HG02885 (cell line): ENCODE measurements around the gene STRIP2.
"Not testable (repeated sequence)": the region's sequence is repeated elsewhere in the genome, so short reads cannot be mapped to it uniquely, and the experiment has no call there.

Experiments
- ATAC-seq: cut with Tn5 transposase; IDR thresholded peaks from one replicate; pipeline ENCODE4 v1.9.1; 2021; ENCODE audit warnings: mild to moderate bottlenecking; ENCODE audit not compliant: unreplicated experiment, poor library complexity

STRIP2 gene, protein sequence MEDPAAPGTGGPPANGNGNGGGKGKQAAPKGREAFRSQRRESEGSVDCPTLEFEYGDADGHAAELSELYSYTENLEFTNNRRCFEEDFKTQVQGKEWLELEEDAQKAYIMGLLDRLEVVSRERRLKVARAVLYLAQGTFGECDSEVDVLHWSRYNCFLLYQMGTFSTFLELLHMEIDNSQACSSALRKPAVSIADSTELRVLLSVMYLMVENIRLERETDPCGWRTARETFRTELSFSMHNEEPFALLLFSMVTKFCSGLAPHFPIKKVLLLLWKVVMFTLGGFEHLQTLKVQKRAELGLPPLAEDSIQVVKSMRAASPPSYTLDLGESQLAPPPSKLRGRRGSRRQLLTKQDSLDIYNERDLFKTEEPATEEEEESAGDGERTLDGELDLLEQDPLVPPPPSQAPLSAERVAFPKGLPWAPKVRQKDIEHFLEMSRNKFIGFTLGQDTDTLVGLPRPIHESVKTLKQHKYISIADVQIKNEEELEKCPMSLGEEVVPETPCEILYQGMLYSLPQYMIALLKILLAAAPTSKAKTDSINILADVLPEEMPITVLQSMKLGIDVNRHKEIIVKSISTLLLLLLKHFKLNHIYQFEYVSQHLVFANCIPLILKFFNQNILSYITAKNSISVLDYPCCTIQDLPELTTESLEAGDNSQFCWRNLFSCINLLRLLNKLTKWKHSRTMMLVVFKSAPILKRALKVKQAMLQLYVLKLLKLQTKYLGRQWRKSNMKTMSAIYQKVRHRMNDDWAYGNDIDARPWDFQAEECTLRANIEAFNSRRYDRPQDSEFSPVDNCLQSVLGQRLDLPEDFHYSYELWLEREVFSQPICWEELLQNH

DNA sequence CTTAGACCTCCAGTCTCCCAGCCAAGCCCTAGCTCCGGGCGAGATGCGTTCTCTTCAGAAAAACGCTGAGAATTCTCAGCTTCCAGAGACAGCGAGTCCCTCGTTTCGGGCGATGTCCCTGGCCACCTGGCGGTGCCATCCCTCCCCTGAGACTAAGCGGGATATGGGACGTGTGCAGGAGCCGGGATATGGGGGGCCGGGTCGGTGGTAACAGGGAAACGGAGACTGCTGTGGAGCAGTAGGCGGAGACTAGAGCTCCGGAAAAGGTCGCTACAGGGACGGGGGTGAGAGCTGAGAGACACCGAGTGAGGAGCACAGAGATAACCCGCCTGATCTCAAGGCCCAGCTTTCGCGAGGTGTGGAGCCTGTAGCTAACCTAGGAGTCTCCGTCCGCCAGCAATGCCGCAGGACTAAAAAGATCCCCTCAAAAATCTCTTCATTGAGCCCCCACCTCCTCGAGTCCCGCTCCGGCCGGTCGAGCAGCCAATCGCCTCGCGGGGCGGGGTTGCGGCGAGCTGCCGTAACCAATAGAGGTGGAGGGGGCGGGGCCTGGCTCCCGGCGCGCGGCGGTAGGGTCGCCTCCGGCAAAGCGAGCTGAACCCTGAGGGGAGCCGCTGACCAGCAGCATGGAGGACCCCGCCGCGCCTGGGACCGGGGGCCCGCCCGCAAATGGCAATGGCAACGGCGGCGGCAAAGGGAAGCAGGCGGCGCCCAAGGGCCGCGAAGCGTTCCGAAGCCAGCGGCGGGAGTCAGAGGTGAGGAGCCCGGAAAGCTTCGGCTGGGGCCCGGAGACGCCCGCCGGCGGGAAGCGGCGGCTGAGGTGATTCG is at the start of gene STRIP2:
Gene STRIP2 (plus strand): TSS at position 586 of the 828 bp plus-strand sequence. CDS start 41 bp downstream, at position 627.
- peak; percentile 98 for ATAC-seq

GRCh38 chr7:129385116-129385515 is 49.1 kb upstream of the STRIP2 start:
- no peak for ATAC-seq

- no peak for ATAC-seq
These were observed 48.6 kb upstream of the STRIP2 start for GRCh38 chr7:129385598-129385997.

DNA sequence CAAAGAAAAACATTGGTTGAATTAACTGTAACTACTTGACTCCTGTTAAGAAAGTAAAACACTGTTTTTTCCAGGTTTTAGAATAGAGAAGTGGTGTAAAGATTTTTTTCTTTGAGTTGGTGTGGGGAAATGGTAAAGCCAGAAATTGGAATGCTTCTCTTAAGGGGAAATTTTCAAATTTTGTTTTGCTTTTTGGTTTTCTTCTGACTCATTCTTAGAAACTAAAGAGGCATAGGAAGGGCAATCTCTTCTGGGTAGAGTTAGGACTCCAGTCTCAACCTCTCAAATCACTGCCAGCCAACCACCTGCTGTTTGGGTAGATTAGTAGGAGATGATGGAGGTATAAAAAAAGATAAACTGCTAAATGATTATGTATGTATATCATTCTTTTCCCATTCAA is 47.7 kb upstream of the STRIP2 start:
- no peak for ATAC-seq

DNA sequence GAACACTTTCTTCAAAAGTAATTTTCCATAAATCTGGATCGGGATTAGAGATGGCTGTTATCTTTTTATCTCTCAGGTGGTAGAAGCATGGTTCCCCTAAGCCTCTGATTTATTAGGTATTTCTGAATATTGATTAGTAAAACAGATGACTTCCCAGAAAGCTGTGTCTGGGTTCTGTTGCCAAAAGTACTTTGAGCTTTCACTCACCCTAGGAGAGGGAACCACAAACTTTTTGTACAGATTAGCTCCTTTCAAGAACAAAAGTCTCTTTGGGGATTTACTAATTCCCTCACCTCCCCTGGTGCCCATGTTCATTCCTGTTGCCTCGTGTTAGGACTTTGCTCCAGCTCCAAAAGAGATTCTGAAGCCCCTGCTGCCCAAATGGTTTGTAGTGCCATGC is 46.7 kb upstream of the STRIP2 start:
- no peak for ATAC-seq

DNA sequence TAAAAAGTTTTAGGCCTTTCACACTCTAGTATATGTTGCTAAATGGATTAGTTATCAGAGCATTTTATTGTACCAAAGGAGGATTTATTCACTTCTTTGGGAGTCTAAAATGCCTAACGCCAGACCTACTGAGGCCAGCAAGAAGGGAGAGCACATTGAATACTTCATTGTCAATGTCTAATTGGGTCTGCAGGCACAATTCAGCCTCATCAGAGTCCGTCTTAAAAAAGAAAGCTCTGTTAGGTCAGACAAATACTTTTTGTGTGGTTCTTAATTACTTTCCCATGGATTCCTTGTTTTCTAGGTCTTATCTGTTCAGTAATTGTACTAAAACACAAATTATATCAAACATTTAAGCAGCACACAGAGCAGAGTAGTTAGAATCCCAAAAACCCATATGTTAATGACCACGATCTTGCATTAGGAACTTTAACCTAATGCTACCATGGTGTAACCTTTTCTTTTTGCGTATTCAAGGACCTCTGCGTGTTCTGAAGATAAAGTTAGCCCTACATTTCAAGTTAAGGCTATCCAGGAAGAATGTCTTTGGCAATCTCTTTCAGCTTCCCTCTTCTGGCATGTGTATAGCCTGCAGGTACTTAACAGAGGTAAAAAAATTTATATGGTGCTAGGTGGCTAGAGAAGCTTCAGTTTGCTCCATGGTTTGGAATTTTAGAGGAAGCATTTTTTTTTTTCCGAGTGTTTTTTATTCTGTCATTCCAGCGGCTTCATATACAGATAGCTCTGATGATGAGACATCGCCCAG is 45.7 kb upstream of the STRIP2 start:
- no peak for ATAC-seq

DNA sequence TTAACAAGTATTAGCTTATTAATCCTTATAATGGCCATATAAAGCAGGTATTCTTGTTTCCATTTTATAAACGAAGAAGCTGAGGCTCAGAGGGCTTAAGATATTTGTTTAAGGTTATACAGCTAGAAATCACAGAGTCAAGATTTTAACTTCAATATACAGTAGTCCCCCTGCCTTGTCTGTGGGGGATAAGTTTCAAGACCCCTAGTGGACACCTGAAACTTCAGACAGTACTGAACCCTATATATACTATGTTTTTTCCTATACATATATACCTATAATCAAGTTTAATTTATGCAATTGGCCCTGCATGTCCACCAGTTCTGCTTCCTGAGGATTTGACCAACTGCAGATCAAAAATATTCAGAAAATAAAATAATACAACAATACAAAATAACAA is 44.4 kb upstream of the STRIP2 start:
- ATAC-seq, result no peak

DNA sequence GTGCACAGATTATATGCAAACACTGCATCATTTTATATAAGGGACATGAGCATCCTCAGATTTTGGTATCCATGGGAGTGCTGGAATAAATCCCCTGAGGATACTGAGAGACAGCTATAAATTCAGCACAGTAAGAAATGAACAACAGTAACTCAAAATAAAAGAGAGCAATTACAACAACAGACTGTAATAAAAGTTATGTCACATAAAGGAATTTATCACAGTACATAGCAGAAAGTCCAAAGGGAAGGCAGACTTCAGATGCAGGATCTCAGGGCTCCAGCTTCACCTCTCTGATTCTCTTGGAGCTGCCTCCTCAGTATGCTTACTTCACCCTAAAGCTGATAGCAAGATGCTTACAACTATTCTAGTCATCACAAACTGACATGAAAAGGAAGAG is 43.9 kb upstream of the STRIP2 start:
- no peak for ATAC-seq

GRCh38 chr7:129391546-129392171 is 42.6 kb upstream of the STRIP2 start:
- no peak for ATAC-seq

- no peak for ATAC-seq
These were observed 41.0 kb upstream of the STRIP2 start for GRCh38 chr7:129393255-129393654.

- ATAC-seq, result no peak
These were observed 40.1 kb upstream of the STRIP2 start for GRCh38 chr7:129394101-129394500.

GRCh38 chr7:129394982-129395914 is 39.0 kb upstream of the STRIP2 start:
- no peak for ATAC-seq

GRCh38 chr7:129401228-129401966 is 32.8 kb upstream of the STRIP2 start:
- no peak for ATAC-seq

DNA sequence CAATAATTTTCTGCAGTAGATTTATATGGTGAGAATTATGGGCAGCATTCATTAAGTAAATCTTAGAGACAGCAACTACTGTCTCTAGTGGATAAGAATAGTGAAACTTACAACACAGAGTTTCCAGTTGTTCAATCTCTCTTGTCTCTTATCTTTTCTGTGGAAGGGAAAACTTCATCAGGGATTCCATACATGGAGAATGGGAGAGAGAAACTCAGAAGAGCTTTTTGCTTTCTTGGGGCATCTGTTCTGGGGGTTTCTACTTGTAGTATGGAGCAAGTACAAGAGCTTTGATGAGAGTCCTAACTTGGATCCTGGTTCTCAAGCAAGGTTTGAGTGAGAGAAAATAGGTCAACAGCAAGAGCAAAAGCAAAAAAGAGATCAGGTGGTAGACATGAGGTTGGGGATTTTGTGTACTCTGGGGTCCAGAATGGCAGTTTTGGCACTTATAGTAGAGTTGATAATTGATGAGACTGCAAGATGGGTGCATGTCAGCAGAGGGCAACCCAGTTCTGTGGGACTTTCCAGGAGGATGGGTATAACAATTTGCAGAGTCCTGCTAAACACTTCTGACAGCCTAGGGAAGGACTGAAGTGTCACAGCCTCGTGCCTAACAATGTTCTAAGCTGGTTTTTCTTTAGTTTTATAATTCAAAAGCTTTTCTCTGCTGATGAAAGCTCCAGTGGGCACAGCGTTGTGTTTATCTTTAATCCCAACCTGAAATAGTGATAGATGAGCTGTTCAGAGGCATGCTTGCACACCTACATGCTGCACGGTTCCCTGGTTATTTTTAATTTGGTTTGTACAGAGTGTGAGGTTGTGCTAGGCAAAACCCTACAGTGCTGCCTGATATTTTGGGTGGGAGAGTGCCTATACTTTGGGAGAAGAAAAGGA is 32.0 kb upstream of the STRIP2 start:
- ATAC-seq, result no peak

GRCh38 chr7:129405527-129405926 is 28.7 kb upstream of the STRIP2 start:
- no peak for ATAC-seq

DNA sequence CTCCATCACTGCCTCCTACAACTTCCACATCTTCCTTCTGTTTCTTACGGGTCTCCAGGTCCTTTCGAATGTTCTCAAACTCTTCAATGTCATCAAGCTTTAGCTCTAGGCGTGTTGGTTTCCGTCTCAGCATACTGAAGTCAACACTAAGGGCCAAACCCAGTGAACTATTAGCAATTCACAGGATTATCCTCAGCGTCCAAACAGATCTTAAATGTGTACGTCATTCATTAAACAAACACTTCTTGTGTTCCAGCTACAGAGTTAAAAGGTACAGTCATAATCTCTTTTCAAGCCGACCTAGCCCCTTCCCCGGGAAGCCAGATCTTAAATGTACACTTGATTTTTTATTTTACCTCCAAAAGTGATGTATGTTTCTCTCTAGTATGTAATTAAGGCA is 24.0 kb upstream of the STRIP2 start:
- ATAC-seq, result not testable (repeated sequence)

GRCh38 chr7:129412501-129412900 is 21.7 kb upstream of the STRIP2 start:
- no peak for ATAC-seq
